Neural cell (in vitro differentiated cells): ENCODE measurements around the gene XPNPEP2. TPM values are rescaled to one million over a fixed set of nuclear protein-coding genes. Genes with fewer than 3 reads are reported as not detected.

Experiments used
- H2AFZ ChIP-seq: fragments of 200-600, 300-800 bp; sonication (generic), shearing (Covaris generic); 2 replicates; pipeline ENCODE4 v1.6.0; 2014; ENCODE audit warnings: low read depth, mild to moderate bottlenecking, antibody characterized with exemption, low read length, moderate library complexity
- H3F3A ChIP-seq: fragments of 200-600 bp; shearing (Covaris generic); 2 replicates; pipeline ENCODE4 v1.6.1; 2016; ENCODE audit warnings: mild to moderate bottlenecking, moderate library complexity, mixed read lengths, antibody characterized with exemption, low read length; ENCODE audit not compliant: insufficient read depth, poor library complexity, severe bottlenecking
- H3K27ac ChIP-seq: fragments of 200-600, 300-800 bp; sonication (generic), shearing (Covaris generic); 2 replicates; pipeline ENCODE4 v1.5.1; 2014; ENCODE audit warnings: mild to moderate bottlenecking, low read length, moderate library complexity
- H3K27me3 ChIP-seq: fragments of 300-800, 200-600 bp; sonication (generic), shearing (Covaris generic); 2 replicates; pipeline ENCODE4 v1.6.0; 2014; ENCODE audit warnings: mild to moderate bottlenecking, low read depth, low read length, moderate library complexity; ENCODE audit not compliant: insufficient read depth
- H3K36me3 ChIP-seq: fragments of 300-800, 200-600 bp; sonication (generic), shearing (Covaris generic); 2 replicates; pipeline ENCODE4 v1.5.1; 2014; ENCODE audit warnings: mild to moderate bottlenecking, antibody characterized with exemption, low read length, moderate library complexity; ENCODE audit not compliant: insufficient read depth
- H3K4me2 ChIP-seq: fragments of 300-800, 200-600 bp; sonication (generic), shearing (Covaris generic); 2 replicates; pipeline ENCODE4 v1.6.0; 2014; ENCODE audit warnings: mild to moderate bottlenecking, low read length
- H3K4me3 ChIP-seq: fragments of 300-800, 200-600 bp; sonication (generic), shearing (Covaris generic); 2 replicates; pipeline ENCODE4 v1.5.1; 2014; ENCODE audit warnings: mild to moderate bottlenecking, low read length, moderate library complexity
- H3K79me2 ChIP-seq: fragments of 200-600 bp; shearing (Covaris generic); replicated peaks from 2 replicates; pipeline ENCODE4 v1.6.0; 2014; ENCODE audit warnings: mild to moderate bottlenecking, low read length, moderate library complexity; ENCODE audit not compliant: insufficient read depth
- H3K9ac ChIP-seq: fragments of 300-800, 200-600 bp; sonication (generic), shearing (Covaris generic); 2 replicates; pipeline ENCODE4 v1.6.1; 2016; ENCODE audit warnings: mild to moderate bottlenecking, low read length, mixed read lengths
- H3K9me2 ChIP-seq: fragments of 200-600 bp; shearing (Covaris generic); 2 replicates; pipeline ENCODE4 v1.6.1; 2016; ENCODE audit warnings: mild to moderate bottlenecking, low read length, mixed read lengths; ENCODE audit not compliant: insufficient read depth
- H3K9me3 ChIP-seq: fragments of 200-600, 300-800 bp; sonication (generic), shearing (Covaris generic); 2 replicates; pipeline ENCODE4 v1.6.1; 2016; ENCODE audit warnings: mild to moderate bottlenecking, mixed run types, low read length, moderate library complexity, mixed read lengths
- H4K20me1 ChIP-seq: fragments of 200-600 bp; shearing (Covaris generic); 2 replicates; pipeline ENCODE4 v1.6.1; 2016; ENCODE audit warnings: mild to moderate bottlenecking, mixed run types; ENCODE audit not compliant: insufficient read depth
- CTCF ChIP-seq: fragments of 450-650 bp; IDR thresholded peaks from 2 replicates; pipeline ENCODE4 v1.5.1; 2014; ENCODE audit warnings: antibody characterized with exemption, mild to moderate bottlenecking, moderate library complexity; ENCODE audit not compliant: poor library complexity, severe bottlenecking
- EP300 ChIP-seq: fragments of 450-650 bp; conservative IDR thresholded peaks from 2 replicates; pipeline ENCODE4 v1.6.1; 2014; ENCODE audit warnings: antibody characterized with exemption, mild to moderate bottlenecking, moderate library complexity; ENCODE audit not compliant: poor library complexity, severe bottlenecking
- EZH2 ChIP-seq: fragments of 200-600, 300-800 bp; shearing (Covaris generic), sonication (generic); IDR thresholded peaks from 2 replicates; pipeline ENCODE4 v1.6.1; 2014; ENCODE audit warnings: antibody characterized with exemption, low read length, borderline replicate concordance, mild to moderate bottlenecking; ENCODE audit not compliant: insufficient read depth, poor library complexity, severe bottlenecking
- MXI1 ChIP-seq: fragments of 450-650 bp; conservative IDR thresholded peaks from 2 replicates; pipeline ENCODE4 v1.6.1; 2014; ENCODE audit warnings: antibody characterized with exemption, mild to moderate bottlenecking; ENCODE audit not compliant: poor library complexity, severe bottlenecking
- POLR2AphosphoS5 ChIP-seq: IDR thresholded peaks from 2 replicates; pipeline ENCODE4 v1.6.1; 2012
- RAD21 ChIP-seq: fragments of 450-650 bp; conservative IDR thresholded peaks from 2 replicates; pipeline ENCODE4 v1.6.1; 2014; ENCODE audit warnings: antibody characterized with exemption, mild to moderate bottlenecking, moderate library complexity
- REST ChIP-seq: IDR thresholded peaks from 2 replicates; pipeline ENCODE4 v1.6.1; 2012; ENCODE audit warnings: borderline replicate concordance
- SMC3 ChIP-seq: fragments of 450-650 bp; conservative IDR thresholded peaks from 2 replicates; pipeline ENCODE4 v1.6.1; 2014; ENCODE audit warnings: antibody characterized with exemption, mild to moderate bottlenecking, moderate library complexity; ENCODE audit not compliant: poor library complexity
- TAF1 ChIP-seq: IDR thresholded peaks from 2 replicates; pipeline ENCODE4 v1.6.1; 2012; ENCODE audit warnings: low read depth
- polyA plus RNA-seq: library from polyadenylated mRNA; depleted of rRNA; stranded (reverse); fragments of >200 nt; gene quantifications from 2 replicates; pipeline ENCODE4 v1.2.3, GENCODE V29; 2014

Gene XPNPEP2
- polyA plus RNA-seq, 1 donor from 2014 or later = not detected

GRCh38 chrX:129782706-129783105 is 43.9 kb downstream of the XPNPEP2 start:
- Histone ChIP-seq H3K9ac (no peak overlapping the region), H3K9me2 (no peaks in the 10 kb centered on the region), H3K36me3 (no peaks in the 10 kb centered on the region), H3K4me2 (no peak overlapping the region), H3F3A (no peaks in the 10 kb centered on the region), H2AFZ (no peak overlapping the region), H3K9me3 (no peaks in the 10 kb centered on the region), H4K20me1 (no peaks in the 10 kb centered on the region), H3K79me2 (no peaks in the 10 kb centered on the region), H3K27ac (no peak overlapping the region), H3K27me3 (no peaks in the 10 kb centered on the region), H3K4me3 (no peak overlapping the region)
- no peak for TF ChIP-seq REST
- no peak for TF ChIP-seq MXI1
- no peak for TF ChIP-seq SMC3
- no peak for TF ChIP-seq CTCF
- TF ChIP-seq EP300 = no peak
- TF ChIP-seq POLR2AphosphoS5 = no peak
- TF ChIP-seq RAD21 = no peak
- TF ChIP-seq TAF1 = no peak
- no peak for TF ChIP-seq EZH2

GRCh38 chrX:129783291-129783713 is 44.5 kb downstream of the XPNPEP2 start:
- no peaks in the 10 kb centered on the region for H3K9me3 ChIP-seq
- TF ChIP-seq SMC3 (no peak), TAF1 (no peak), REST (no peak), EP300 (no peak), CTCF (no peak), MXI1 (no peak), POLR2AphosphoS5 (no peak), RAD21 (no peak), EZH2 (no peak)
- H3K79me2 ChIP-seq = no peaks in the 10 kb centered on the region
- H3K36me3 ChIP-seq = no peaks in the 10 kb centered on the region
- no peak overlapping the region for H2AFZ ChIP-seq
- no peak overlapping the region for H3K4me3 ChIP-seq
- H3K27me3 ChIP-seq = no peaks in the 10 kb centered on the region
- no peaks in the 10 kb centered on the region for H4K20me1 ChIP-seq
- no peak overlapping the region for H3K27ac ChIP-seq
- no peaks in the 10 kb centered on the region for H3K9me2 ChIP-seq
- H3K4me2 ChIP-seq = no peak overlapping the region
- no peaks in the 10 kb centered on the region for H3F3A ChIP-seq
- no peak overlapping the region for H3K9ac ChIP-seq
